Measurements from ENCODE around the gene NUDCD3.

GRCh38 chr7:44330331-44330730 lies 160.1 kb downstream of the NUDCD3 start:
- TF ChIP-seq PATZ1 (CRISPR knock-in tag; IDR thresholded peaks at IDR 0.05; ENCODE audit: borderline replicate concordance) (no peak), OSR1 (CRISPR knock-in tag; IDR thresholded peaks at IDR 0.05) (no peak), ZFP30 (CRISPR knock-in tag; IDR thresholded peaks at IDR 0.05) (no peak), CREB5 (CRISPR knock-in tag; IDR thresholded peaks at IDR 0.05; ENCODE audit: low read depth) (no peak), TOX (CRISPR knock-in tag; IDR thresholded peaks at IDR 0.05; ENCODE audit: borderline replicate concordance) (no peak), PPARA (CRISPR knock-in tag; IDR thresholded peaks at IDR 0.05; ENCODE audit: borderline replicate concordance) (no peak)

Data from SK-N-SH treated with all-trans-retinoic acid at 6 μM for 48 hours (cell line).